H9 (cell line): ENCODE measurements around the gene NMRAL1. TPM values are rescaled to one million over a fixed set of nuclear protein-coding genes. Genes with fewer than 3 reads are reported as not detected.

Experiments
- DNase-seq: peaks from one replicate; pipeline ENCODE4 v3.0.0-alpha.2; 2017
- H2AFZ ChIP-seq: one replicate; pipeline ENCODE4 v1.6.1; 2013; ENCODE audit warnings: mild to moderate bottlenecking, low read length, control low read depth, moderate library complexity
- H2AK5ac ChIP-seq: 2 replicates; pipeline ENCODE4 v1.6.1; 2013; ENCODE audit warnings: low read length, control low read depth, mixed read lengths; ENCODE audit not compliant: insufficient read length
- H2BK120ac ChIP-seq: one replicate; pipeline ENCODE4 v1.6.1; 2013; ENCODE audit warnings: low read depth, mild to moderate bottlenecking, low read length, control low read depth, inconsistent platforms; ENCODE audit not compliant: poor library complexity, severe bottlenecking
- H2BK12ac ChIP-seq: 2 replicates; pipeline ENCODE4 v1.6.1; 2013; ENCODE audit warnings: low read length, control low read depth, mixed read lengths, low read depth; ENCODE audit not compliant: insufficient read length
- H2BK15ac ChIP-seq: 2 replicates; pipeline ENCODE4 v1.6.1; 2013; ENCODE audit warnings: low read depth, low read length, control low read depth
- H2BK20ac ChIP-seq: one replicate; pipeline ENCODE4 v1.6.1; 2013; ENCODE audit warnings: low read depth, mild to moderate bottlenecking, low read length, control low read depth, inconsistent platforms; ENCODE audit not compliant: poor library complexity, severe bottlenecking
- H2BK5ac ChIP-seq: 2 replicates; pipeline ENCODE4 v1.6.1; 2013; ENCODE audit warnings: low read length, control low read depth, mixed read lengths; ENCODE audit not compliant: insufficient read length
- H3K14ac ChIP-seq: 2 replicates; pipeline ENCODE4 v1.6.1; 2013; ENCODE audit warnings: low read length, control low read depth; ENCODE audit not compliant: insufficient read depth
- H3K18ac ChIP-seq: 2 replicates; pipeline ENCODE4 v1.6.1; 2013; ENCODE audit warnings: low read depth, mild to moderate bottlenecking, mixed read lengths, low read length, control low read depth; ENCODE audit not compliant: insufficient read length
- H3K23ac ChIP-seq: 2 replicates; pipeline ENCODE4 v1.6.1; 2013; ENCODE audit warnings: low read length, control low read depth, mixed read lengths, low read depth; ENCODE audit not compliant: insufficient read length
- H3K23me2 ChIP-seq: 2 replicates; pipeline ENCODE4 v1.6.1; 2013; ENCODE audit warnings: low read depth, mild to moderate bottlenecking, mixed read lengths, low read length, control low read depth; ENCODE audit not compliant: insufficient read length, poor library complexity, severe bottlenecking
- H3K27ac ChIP-seq: 2 replicates; pipeline ENCODE4 v1.5.1; 2013; ENCODE audit warnings: low read length, control low read depth, mixed read lengths, low read depth; ENCODE audit not compliant: insufficient read length
- H3K27me3 ChIP-seq: 2 replicates; pipeline ENCODE4 v1.6.1; 2013; ENCODE audit warnings: low read length, control low read depth, inconsistent platforms; ENCODE audit not compliant: insufficient read depth
- H3K4ac ChIP-seq: 2 replicates; pipeline ENCODE4 v1.6.1; 2013; ENCODE audit warnings: low read depth, mild to moderate bottlenecking, control low read depth, inconsistent platforms, low read length, moderate library complexity
- H3K4me1 ChIP-seq: 2 replicates; pipeline ENCODE4 v1.6.1; 2013; ENCODE audit warnings: low read length, control low read depth, inconsistent platforms; ENCODE audit not compliant: insufficient read depth
- H3K4me2 ChIP-seq: 2 replicates; pipeline ENCODE4 v1.6.1; 2013; ENCODE audit warnings: low read length, control low read depth, mixed read lengths; ENCODE audit not compliant: insufficient read length, insufficient read depth
- H3K56ac ChIP-seq: 2 replicates; pipeline ENCODE4 v1.6.1; 2013; ENCODE audit warnings: low read depth, mild to moderate bottlenecking, mixed read lengths, low read length, control low read depth; ENCODE audit not compliant: insufficient read length
- H3K79me1 ChIP-seq: 2 replicates; pipeline ENCODE4 v1.6.1; 2013; ENCODE audit warnings: low read depth, mild to moderate bottlenecking, moderate library complexity, low read length, control low read depth, inconsistent platforms; ENCODE audit not compliant: insufficient read depth, poor library complexity, severe bottlenecking
- H3K79me2 ChIP-seq: 2 replicates; pipeline ENCODE4 v1.6.1; 2013; ENCODE audit warnings: low read length, control low read depth, inconsistent platforms; ENCODE audit not compliant: insufficient read depth
- H3K9ac ChIP-seq: 2 replicates; pipeline ENCODE4 v1.6.1; 2013; ENCODE audit warnings: low read length, control low read depth, mixed read lengths; ENCODE audit not compliant: insufficient read length; ENCODE audit errors: extremely low read depth
- H3K9me3 ChIP-seq: one replicate; pipeline ENCODE4 v1.6.1; 2013; ENCODE audit warnings: low read depth, low read length, inconsistent platforms; ENCODE audit not compliant: control insufficient read depth
- H3T11ph ChIP-seq: one replicate; pipeline ENCODE4 v1.6.1; 2013; ENCODE audit warnings: mild to moderate bottlenecking, low read length, control low read depth, inconsistent platforms
- H4K20me1 ChIP-seq: one replicate; pipeline ENCODE4 v1.6.1; 2013; ENCODE audit not compliant: control insufficient read depth, insufficient read length, insufficient read depth
- H4K5ac ChIP-seq: 2 replicates; pipeline ENCODE4 v1.6.1; 2013; ENCODE audit warnings: low read depth, mild to moderate bottlenecking, mixed read lengths, low read length, control low read depth; ENCODE audit not compliant: insufficient read length
- H4K8ac ChIP-seq: replicated peaks from 2 replicates; pipeline ENCODE4 v1.6.1; 2013; ENCODE audit warnings: low read length, control low read depth, mixed read lengths, low read depth; ENCODE audit not compliant: insufficient read length
- H4K91ac ChIP-seq: 2 replicates; pipeline ENCODE4 v1.6.1; 2013; ENCODE audit warnings: low read depth, mild to moderate bottlenecking, moderate library complexity, mixed read lengths, low read length, control low read depth; ENCODE audit not compliant: insufficient read length
- H3K27ac Mint-ChIP-seq, 3 experiments: 2 replicates in 2 of 3; 3 replicates in 1 of 3; pipeline ENCODE4 v1.8.0; 2020 to 2021; ENCODE audit warnings: mixed read lengths in 3 of 3, mild to moderate bottlenecking in 1 of 3, moderate library complexity in 1 of 3
- H3K27me3 Mint-ChIP-seq: 2 replicates; pipeline ENCODE4 v1.8.0; 2021; ENCODE audit warnings: low read depth, mild to moderate bottlenecking, moderate library complexity, mixed read lengths
- H3K36me3 Mint-ChIP-seq, 3 experiments: 2 replicates in 2 of 3; 3 replicates in 1 of 3; pipeline ENCODE4 v1.8.0; 2020 to 2021; ENCODE audit warnings: low read depth in 3 of 3, mixed read lengths in 3 of 3; ENCODE audit not compliant: insufficient read depth in 1 of 3
- H3K4me1 Mint-ChIP-seq, 2 experiments: 2 replicates each; pipeline ENCODE4 v1.8.0; 2020; ENCODE audit warnings: mixed read lengths in 2 of 2
- H3K4me3 Mint-ChIP-seq, 2 experiments: 2 replicates in 1 of 2; 3 replicates in 1 of 2; pipeline ENCODE4 v1.8.0; 2020 to 2021; ENCODE audit warnings: mild to moderate bottlenecking in 2 of 2, mixed read lengths in 2 of 2, moderate library complexity in 1 of 2
- H3K9me3 Mint-ChIP-seq, 2 experiments: 2 replicates in 1 of 2; 3 replicates in 1 of 2; pipeline ENCODE4 v1.8.0; 2020; ENCODE audit warnings: mild to moderate bottlenecking in 2 of 2, mixed read lengths in 2 of 2, moderate library complexity in 1 of 2
- WGBS: extraction: QIAGEN DNeasy Blood & Tissue Kit; methylation state at CpG from one replicate; pipeline ENCODE4 v1.1.7; 2013; ENCODE audit warnings: missing lambda C conversion rate, low lambda C conversion rate, mixed read lengths; ENCODE audit not compliant: insufficient read length; ENCODE audit errors: extremely low coverage; 5-methylcytosine and 5-hydroxymethylcytosine counted together
- long read RNA-seq: library from polyadenylated mRNA; unstranded; transcript quantifications from one replicate; pipeline ENCODE4 v2.0.0, GENCODE V29; 2020
- total RNA-seq: library from RNA; stranded (reverse); gene quantifications from 2 replicates; pipeline ENCODE4 v1.2.1, GENCODE V29; 2021
- TF ChIP-seq, protein P1 (sequence below): fragments of 200-600 bp; sonication (generic); conservative IDR thresholded peaks from 3 replicates; pipeline ENCODE4 v1.8.0; 2021; ENCODE audit warnings: antibody characterized with exemption, mild to moderate bottlenecking

Gene NMRAL1
- 74.1 and 78.9 TPM in 2 replicates for total RNA-seq
- long read RNA-seq, transcript NMRAL1-202 (6 exons, 1,233 nt): major isoform, 91 of 189 reads
- long read RNA-seq, transcript NMRAL1-201 (6 exons, 1,376 nt): minor isoform, 23 of 189 reads
- long read RNA-seq, transcript NMRAL1-212 (6 exons, 1,240 nt): minor isoform, 6 of 189 reads
- long read RNA-seq, partial matches to known transcripts: 33 of 189 reads
- long read RNA-seq, other reads (novel, unspliced or antisense): 35 of 189 reads

DNA sequence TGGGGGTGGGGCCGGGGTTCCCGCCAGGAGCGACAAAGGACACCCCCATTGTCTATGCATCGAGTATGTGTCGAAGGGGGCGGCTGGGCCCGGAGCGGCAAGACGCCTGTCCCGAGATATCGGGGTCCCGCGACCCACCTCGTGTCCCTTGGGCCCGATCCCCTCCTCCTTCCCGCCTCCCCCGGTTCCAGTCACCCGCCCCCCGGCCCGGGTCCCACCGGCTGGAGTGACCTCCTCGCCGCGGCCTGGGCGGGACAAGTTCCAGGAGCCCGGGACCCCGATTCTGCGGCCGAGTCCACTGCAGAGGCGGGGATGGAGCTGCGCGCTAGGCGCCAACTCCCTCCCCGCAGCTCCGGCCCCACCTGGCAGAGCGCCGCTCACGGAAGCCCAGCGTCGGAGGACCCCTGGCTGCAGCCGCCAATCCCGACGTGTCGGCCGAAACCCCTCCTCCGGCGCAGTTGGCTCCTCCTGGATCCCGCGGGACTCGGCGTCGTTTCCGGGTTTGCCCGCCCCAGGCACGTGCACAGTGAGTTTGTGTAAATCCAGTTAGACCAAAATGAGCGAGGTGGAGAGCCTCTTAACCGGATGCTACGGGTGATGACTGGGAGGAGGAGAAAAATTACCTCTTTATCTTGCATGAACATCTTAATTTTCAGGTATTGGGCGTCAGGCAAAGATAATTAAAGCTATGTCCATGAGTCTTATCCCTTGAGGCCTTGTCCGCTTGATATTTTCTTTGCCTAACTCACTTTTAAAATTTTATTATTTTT is at the start of gene NMRAL1:
NMRAL1 (minus strand) TSS at position 434 of the 770 bp plus-strand sequence. CDS start 493 bp downstream, outside the sequence.
- no peak within 1 kb of the TSS for H2BK15ac ChIP-seq
- H4K5ac ChIP-seq: no peak within 1 kb of the TSS
- no peak within 1 kb of the TSS for H3T11ph ChIP-seq
- H3K79me1 ChIP-seq: no peaks in the 10 kb centered on the region
- Mint-ChIP-seq H3K27me3 (peaks cover 10% of the 10 kb centered on the region), H3K36me3 (peaks cover 9 to 23% (median 23%) of the 10 kb centered on the region in 3 experiments), H3K27ac (peak within 1 kb of the TSS; percentile 44 to 76 (median 75); a peak in 4 of 7 replicates), H3K4me1 (peaks cover 19 to 24% of the 10 kb centered on the region in 2 experiments), H3K9me3 (peaks cover 10 to 14% of the 10 kb centered on the region in 2 experiments), H3K4me3 (peak within 1 kb of the TSS; percentile 74 to 82)
- H3K4me1 ChIP-seq: no peaks in the 10 kb centered on the region; the same call in 1 of the 2 replicates
- H2AFZ ChIP-seq: no peak within 1 kb of the TSS
- TF ChIP-seq, protein P1, sequence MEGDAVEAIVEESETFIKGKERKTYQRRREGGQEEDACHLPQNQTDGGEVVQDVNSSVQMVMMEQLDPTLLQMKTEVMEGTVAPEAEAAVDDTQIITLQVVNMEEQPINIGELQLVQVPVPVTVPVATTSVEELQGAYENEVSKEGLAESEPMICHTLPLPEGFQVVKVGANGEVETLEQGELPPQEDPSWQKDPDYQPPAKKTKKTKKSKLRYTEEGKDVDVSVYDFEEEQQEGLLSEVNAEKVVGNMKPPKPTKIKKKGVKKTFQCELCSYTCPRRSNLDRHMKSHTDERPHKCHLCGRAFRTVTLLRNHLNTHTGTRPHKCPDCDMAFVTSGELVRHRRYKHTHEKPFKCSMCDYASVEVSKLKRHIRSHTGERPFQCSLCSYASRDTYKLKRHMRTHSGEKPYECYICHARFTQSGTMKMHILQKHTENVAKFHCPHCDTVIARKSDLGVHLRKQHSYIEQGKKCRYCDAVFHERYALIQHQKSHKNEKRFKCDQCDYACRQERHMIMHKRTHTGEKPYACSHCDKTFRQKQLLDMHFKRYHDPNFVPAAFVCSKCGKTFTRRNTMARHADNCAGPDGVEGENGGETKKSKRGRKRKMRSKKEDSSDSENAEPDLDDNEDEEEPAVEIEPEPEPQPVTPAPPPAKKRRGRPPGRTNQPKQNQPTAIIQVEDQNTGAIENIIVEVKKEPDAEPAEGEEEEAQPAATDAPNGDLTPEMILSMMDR: no peak
- peak; percentile 96 for DNase-seq
- peak within 1 kb of the TSS; percentile 6; the same call in 1 of the 2 replicates for H3K4ac ChIP-seq
- H3K9ac ChIP-seq: peak within 1 kb of the TSS; percentile 72
- peak within 1 kb of the TSS; percentile 94 for H3K14ac ChIP-seq
- peak within 1 kb of the TSS; percentile 51 for H3K4me2 ChIP-seq
- H4K8ac ChIP-seq: no peak within 1 kb of the TSS
- H4K20me1 ChIP-seq: no peaks in the 10 kb centered on the region
- H2BK20ac ChIP-seq: no peak within 1 kb of the TSS
- H3K18ac ChIP-seq: peak within 1 kb of the TSS; percentile 65
- WGBS: no CpG with 5 or more reads among the region's 60 CpGs
- H2AK5ac ChIP-seq: no peak within 1 kb of the TSS
- no peaks in the 10 kb centered on the region for H3K27me3 ChIP-seq
- H3K27ac ChIP-seq: no peak within 1 kb of the TSS
- H3K56ac ChIP-seq: no peak within 1 kb of the TSS
- no peaks in the 10 kb centered on the region; the same call in 1 of the 2 replicates for H3K79me2 ChIP-seq
- H2BK120ac ChIP-seq: no peak within 1 kb of the TSS
- H3K23ac ChIP-seq: no peak within 1 kb of the TSS
- no peak within 1 kb of the TSS for H2BK5ac ChIP-seq
- H4K91ac ChIP-seq: no peak within 1 kb of the TSS
- no peak within 1 kb of the TSS for H2BK12ac ChIP-seq
- no peaks in the 10 kb centered on the region for H3K9me3 ChIP-seq
- H3K23me2 ChIP-seq: peaks cover 12% of the 10 kb centered on the region
